ENCODE data around the gene ARHGAP28. TPM values are rescaled to one million over a fixed set of nuclear protein-coding genes. Genes with fewer than 3 reads are reported as not detected.
A peak's percentile ranks its signal among the peaks of the same experiment; 100 is the strongest.

The ARHGAP28 gene
- total and polyA plus RNA-seq, 2 of the 13 experiments (the other 11 are each of a cell fraction or from before 2014, with no cell fraction given) = not detected

- peak; percentile 97 for TF ChIP-seq SMC3 (IDR thresholded peaks at IDR 0.05; ENCODE audit: low read length)
- TF ChIP-seq STAT6 (CRISPR knock-in tag; IDR thresholded peaks at IDR 0.05; ENCODE audit: borderline replicate concordance) = no peak
- no peak for TF ChIP-seq ZNF773 (CRISPR knock-in tag; IDR thresholded peaks at IDR 0.05; ENCODE audit: borderline replicate concordance)
- TF ChIP-seq NBN (conservative IDR thresholded peaks at IDR 0.05) = 0 out of 2 replicates have a peak, but pooled peaks have one; percentile 53
- peak; percentile 69 for TF ChIP-seq ZNF501 (CRISPR knock-in tag; IDR thresholded peaks at IDR 0.05)
- 0 out of 2 replicates have a peak, but pooled peaks have one; percentile 26 for TF ChIP-seq ZFP91 (CRISPR knock-in tag; IDR thresholded peaks at IDR 0.05; ENCODE audit: borderline replicate concordance)
- no peak for TF ChIP-seq ZNF737 (CRISPR knock-in tag; IDR thresholded peaks at IDR 0.05; ENCODE audit: borderline replicate concordance)
- TF ChIP-seq ZMAT3 (CRISPR knock-in tag; conservative IDR thresholded peaks at IDR 0.05) = no peak
- TF ChIP-seq, protein P1, sequence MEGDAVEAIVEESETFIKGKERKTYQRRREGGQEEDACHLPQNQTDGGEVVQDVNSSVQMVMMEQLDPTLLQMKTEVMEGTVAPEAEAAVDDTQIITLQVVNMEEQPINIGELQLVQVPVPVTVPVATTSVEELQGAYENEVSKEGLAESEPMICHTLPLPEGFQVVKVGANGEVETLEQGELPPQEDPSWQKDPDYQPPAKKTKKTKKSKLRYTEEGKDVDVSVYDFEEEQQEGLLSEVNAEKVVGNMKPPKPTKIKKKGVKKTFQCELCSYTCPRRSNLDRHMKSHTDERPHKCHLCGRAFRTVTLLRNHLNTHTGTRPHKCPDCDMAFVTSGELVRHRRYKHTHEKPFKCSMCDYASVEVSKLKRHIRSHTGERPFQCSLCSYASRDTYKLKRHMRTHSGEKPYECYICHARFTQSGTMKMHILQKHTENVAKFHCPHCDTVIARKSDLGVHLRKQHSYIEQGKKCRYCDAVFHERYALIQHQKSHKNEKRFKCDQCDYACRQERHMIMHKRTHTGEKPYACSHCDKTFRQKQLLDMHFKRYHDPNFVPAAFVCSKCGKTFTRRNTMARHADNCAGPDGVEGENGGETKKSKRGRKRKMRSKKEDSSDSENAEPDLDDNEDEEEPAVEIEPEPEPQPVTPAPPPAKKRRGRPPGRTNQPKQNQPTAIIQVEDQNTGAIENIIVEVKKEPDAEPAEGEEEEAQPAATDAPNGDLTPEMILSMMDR (CRISPR knock-in tag; IDR thresholded peaks at IDR 0.05) = peak; percentile 97
These were observed 190.8 kb downstream of the ARHGAP28 start (continued) for GRCh38 chr18:6920099-6920955.

All from HepG2 (cell line).